SK-N-MC (cell line): ENCODE measurements around the gene WDR37.
"Not testable (repeated sequence)": the region's sequence is repeated elsewhere in the genome, so short reads cannot be mapped to it uniquely, and the experiment has no call there.

Experiments
- EZH2 ChIP-seq: fragments of 200-600 bp; sonication (generic); IDR thresholded peaks from one replicate; pipeline ENCODE4 v1.6.1; 2017; ENCODE audit warnings: antibody characterized with exemption
- FOXP2 ChIP-seq: optimal IDR thresholded peaks from 2 replicates; pipeline ENCODE3; 2011; ENCODE audit warnings: mild to moderate bottlenecking, moderate library complexity; ENCODE audit not compliant: insufficient read depth; ENCODE audit errors: extremely low read length, control extremely low read depth
- POLR2AphosphoS5 ChIP-seq: IDR thresholded peaks from 2 replicates; pipeline ENCODE4 v1.6.1; 2012; ENCODE audit warnings: mild to moderate bottlenecking, low read depth, low read length, borderline replicate concordance

GRCh38 chr10:1158536-1158935 lies 102.4 kb downstream of the WDR37 start:
- not testable (repeated sequence) for TF ChIP-seq POLR2AphosphoS5, EZH2, FOXP2
